Measurements from ENCODE around the gene MMP27. TPM values are rescaled to one million over a fixed set of nuclear protein-coding genes. Genes with fewer than 3 reads are reported as not detected.

The MMP27 gene
- total RNA-seq, 1 donor from 2014 or later = not detected

DNA sequence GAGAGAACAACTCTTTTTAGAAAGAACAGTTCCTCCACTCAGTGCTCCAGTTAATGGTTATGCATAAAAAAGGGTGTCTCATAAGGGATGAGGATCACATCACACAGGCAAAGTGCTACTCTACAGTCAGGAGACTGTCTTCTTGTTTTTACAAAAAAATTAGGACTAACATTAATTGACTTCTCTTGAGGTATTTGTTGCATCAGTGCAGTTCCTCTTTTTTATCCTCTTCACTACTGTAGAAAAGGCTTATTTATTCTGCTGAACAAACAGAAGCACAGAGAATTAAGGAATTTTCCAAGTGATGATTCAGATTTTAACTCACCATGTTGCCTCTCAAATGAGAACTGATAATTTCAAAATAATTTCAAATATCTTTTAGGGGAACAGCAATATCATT lies 17.3 kb upstream of the MMP27 start:
- TF ChIP-seq, protein P1, sequence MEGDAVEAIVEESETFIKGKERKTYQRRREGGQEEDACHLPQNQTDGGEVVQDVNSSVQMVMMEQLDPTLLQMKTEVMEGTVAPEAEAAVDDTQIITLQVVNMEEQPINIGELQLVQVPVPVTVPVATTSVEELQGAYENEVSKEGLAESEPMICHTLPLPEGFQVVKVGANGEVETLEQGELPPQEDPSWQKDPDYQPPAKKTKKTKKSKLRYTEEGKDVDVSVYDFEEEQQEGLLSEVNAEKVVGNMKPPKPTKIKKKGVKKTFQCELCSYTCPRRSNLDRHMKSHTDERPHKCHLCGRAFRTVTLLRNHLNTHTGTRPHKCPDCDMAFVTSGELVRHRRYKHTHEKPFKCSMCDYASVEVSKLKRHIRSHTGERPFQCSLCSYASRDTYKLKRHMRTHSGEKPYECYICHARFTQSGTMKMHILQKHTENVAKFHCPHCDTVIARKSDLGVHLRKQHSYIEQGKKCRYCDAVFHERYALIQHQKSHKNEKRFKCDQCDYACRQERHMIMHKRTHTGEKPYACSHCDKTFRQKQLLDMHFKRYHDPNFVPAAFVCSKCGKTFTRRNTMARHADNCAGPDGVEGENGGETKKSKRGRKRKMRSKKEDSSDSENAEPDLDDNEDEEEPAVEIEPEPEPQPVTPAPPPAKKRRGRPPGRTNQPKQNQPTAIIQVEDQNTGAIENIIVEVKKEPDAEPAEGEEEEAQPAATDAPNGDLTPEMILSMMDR (IDR thresholded peaks at IDR 0.05; ENCODE audit: unreplicated experiment) = no peak
- no peak overlapping the region for H3K4me3 Mint-ChIP-seq
- DNase-seq (ENCODE audit: low spot score in 2 of 2, unreplicated experiment in 2 of 2) = no peak
- H3K36me3 Mint-ChIP-seq = no peaks in the 10 kb centered on the region
- H3K4me1 Mint-ChIP-seq = no peaks in the 10 kb centered on the region
- no peak overlapping the region for H3K27ac Mint-ChIP-seq
- H3K9me3 Mint-ChIP-seq = peaks cover 7% of the 10 kb centered on the region
- H3K27me3 Mint-ChIP-seq (ENCODE audit: low read depth) = peaks cover 6% of the 10 kb centered on the region

DNA sequence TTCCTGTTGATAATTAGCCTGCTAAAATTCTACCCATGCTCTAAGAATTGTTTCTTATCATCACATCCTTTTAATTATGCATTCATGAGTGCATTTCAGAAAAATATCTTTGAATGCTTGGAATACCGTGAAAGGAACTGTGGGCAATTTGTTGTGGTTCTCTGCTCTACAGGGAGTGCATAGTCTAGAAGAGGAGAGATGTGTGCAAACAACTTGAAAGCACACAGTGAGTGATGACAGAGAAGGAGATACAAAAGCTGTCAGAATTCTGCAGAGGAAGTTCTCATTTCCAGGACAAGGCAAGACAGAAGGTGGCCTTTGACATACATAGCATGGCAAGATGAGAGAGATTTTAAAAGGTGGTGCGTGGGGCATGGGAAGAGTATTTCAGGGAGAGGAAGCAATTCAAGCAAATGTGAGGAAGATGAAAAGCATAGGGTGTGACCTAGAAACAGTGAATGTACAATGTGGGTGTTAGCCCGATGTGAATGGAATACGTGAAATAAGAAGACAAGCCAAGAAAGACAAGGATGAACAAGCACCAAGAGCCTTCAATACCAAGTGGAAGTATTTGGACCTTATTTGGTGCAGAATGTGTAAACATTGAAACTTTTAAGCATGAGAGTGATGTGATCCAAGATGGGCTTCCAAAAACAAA lies 14.2 kb upstream of the MMP27 start:
- Mint-ChIP-seq H3K27ac (no peak overlapping the region), H3K9me3 (peaks cover 7% of the 10 kb centered on the region), H3K27me3 (ENCODE audit: low read depth) (peaks cover 8% of the 10 kb centered on the region), H3K36me3 (no peaks in the 10 kb centered on the region), H3K4me1 (no peaks in the 10 kb centered on the region), H3K4me3 (no peak overlapping the region)
- TF ChIP-seq, protein P1 (IDR thresholded peaks at IDR 0.05; ENCODE audit: unreplicated experiment) = no peak
- DNase-seq (ENCODE audit: low spot score in 2 of 2, unreplicated experiment in 2 of 2) = no peak

DNA sequence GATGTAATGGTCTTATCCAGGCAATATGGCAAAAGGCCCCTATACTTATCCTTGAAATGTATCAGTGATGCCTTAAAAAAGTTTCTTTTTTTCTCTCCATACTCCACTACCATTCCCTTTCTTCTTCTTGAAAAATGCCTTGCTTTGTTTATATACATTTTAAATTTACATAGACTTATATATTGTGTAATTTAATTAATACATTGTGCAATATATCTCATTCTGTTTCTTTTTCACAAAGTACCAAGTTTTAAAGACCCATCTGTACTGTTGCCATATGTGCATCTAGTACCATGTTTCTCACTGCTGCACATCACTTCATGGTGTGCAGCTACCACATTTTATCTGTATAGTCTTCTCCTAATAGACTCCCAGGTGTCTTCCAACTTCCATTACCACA lies 11.7 kb upstream of the MMP27 start:
- Mint-ChIP-seq H3K4me1 (no peaks in the 10 kb centered on the region), H3K27me3 (ENCODE audit: low read depth) (peaks cover 8% of the 10 kb centered on the region), H3K4me3 (no peak overlapping the region), H3K9me3 (peaks cover 7% of the 10 kb centered on the region), H3K36me3 (no peaks in the 10 kb centered on the region), H3K27ac (no peak overlapping the region)
- TF ChIP-seq, protein P1 (IDR thresholded peaks at IDR 0.05; ENCODE audit: unreplicated experiment) = no peak
- no peak for DNase-seq (ENCODE audit: low spot score in 2 of 2, unreplicated experiment in 2 of 2)

DNA sequence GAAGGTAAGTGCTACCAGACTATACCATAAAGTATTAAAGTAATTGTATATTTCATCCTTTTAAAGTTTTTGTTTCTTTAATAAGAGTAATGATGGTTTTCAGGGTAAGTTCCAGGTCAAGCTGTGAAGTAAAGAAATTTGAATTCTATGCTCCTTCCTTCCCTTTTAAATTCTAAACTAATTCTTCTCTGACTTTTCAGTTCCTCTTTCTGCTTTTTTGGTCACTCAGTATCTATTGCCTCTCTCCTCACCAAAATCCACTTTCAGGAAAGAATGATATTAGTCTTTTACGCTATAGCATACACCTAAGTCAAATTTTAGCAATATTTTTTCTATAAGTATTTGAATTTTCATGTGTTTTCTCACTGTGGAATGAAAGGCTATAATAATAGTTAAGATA lies 11.0 kb upstream of the MMP27 start:
- no peak for DNase-seq (ENCODE audit: low spot score in 2 of 2, unreplicated experiment in 2 of 2)
- H3K4me3 Mint-ChIP-seq = no peak overlapping the region
- no peaks in the 10 kb centered on the region for H3K4me1 Mint-ChIP-seq
- H3K27me3 Mint-ChIP-seq (ENCODE audit: low read depth) = peaks cover 8% of the 10 kb centered on the region
- no peak overlapping the region for H3K27ac Mint-ChIP-seq
- peaks cover 6% of the 10 kb centered on the region for H3K9me3 Mint-ChIP-seq
- TF ChIP-seq, protein P1 (IDR thresholded peaks at IDR 0.05; ENCODE audit: unreplicated experiment) = no peak
- no peaks in the 10 kb centered on the region for H3K36me3 Mint-ChIP-seq

DNA sequence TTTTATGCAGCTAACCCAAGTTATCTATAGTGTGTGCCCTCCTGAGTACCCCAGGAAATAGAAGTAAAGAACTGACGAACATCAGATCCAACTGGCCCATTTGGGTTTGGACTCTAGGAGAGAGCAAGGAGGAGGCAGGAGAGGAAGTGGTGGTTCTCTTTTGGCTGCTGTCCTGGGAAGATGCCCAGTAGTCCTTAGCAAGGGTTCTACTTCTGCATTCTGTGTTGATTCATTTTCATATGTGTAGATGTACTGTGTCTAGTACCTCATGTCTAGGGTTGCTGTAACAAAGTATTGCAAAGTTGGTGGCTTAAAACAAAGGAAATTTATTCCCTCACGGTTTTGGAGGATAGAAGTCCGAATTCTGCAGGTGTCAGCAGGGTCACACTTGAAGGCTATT lies 6.6 kb upstream of the MMP27 start:
- H3K36me3 Mint-ChIP-seq = no peaks in the 10 kb centered on the region
- H3K4me1 Mint-ChIP-seq = no peaks in the 10 kb centered on the region
- no peaks in the 10 kb centered on the region for H3K9me3 Mint-ChIP-seq
- H3K4me3 Mint-ChIP-seq = no peak overlapping the region
- no peak overlapping the region for H3K27ac Mint-ChIP-seq
- H3K27me3 Mint-ChIP-seq (ENCODE audit: low read depth) = peaks cover 2% of the 10 kb centered on the region
- TF ChIP-seq, protein P1 (IDR thresholded peaks at IDR 0.05; ENCODE audit: unreplicated experiment) = no peak
- no peak for DNase-seq (ENCODE audit: low spot score in 2 of 2, unreplicated experiment in 2 of 2)
